HG03571 (cell line): ENCODE measurements around the gene KRTAP4-7.
"Not testable (repeated sequence)": the region's sequence is repeated elsewhere in the genome, so short reads cannot be mapped to it uniquely, and the experiment has no call there.

Experiments
- ATAC-seq: cut with Tn5 transposase; IDR thresholded peaks from one replicate; pipeline ENCODE4 v1.9.1; 2021; ENCODE audit not compliant: unreplicated experiment

The KRTAP4-7 gene

DNA sequence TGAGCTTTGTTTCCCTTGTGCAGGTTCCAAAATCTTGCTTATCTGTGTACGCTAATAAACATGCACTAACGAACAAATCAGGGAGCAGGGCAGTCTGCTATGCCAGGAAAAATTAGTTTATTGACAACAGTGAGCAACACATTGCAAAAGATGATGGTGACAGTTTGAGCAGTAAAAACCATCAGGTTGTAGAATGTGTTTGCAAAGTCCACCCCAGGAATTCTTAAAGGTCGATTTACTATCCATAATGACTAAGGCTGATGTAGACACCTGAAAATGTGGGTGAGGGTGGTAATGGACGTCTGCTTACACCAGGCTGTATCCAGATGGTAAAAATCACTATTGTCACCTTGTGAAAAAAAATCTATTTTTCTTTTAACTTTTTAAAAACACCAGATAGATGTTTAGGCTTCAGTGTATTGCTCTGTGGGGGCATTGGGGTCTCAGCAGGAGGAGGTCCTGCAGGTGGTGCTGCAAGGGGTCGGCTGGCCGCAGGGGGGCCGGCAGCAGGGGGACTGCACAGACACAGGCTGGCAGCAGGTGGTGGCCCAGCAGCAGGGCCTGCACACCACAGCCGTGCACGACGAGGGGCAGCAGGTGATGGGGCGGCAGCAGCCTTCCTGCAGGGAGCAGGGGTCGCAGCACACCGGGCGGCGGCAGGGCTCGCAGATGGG is 18.8 kb upstream of the KRTAP4-7 start:
- not testable (repeated sequence) for ATAC-seq

DNA sequence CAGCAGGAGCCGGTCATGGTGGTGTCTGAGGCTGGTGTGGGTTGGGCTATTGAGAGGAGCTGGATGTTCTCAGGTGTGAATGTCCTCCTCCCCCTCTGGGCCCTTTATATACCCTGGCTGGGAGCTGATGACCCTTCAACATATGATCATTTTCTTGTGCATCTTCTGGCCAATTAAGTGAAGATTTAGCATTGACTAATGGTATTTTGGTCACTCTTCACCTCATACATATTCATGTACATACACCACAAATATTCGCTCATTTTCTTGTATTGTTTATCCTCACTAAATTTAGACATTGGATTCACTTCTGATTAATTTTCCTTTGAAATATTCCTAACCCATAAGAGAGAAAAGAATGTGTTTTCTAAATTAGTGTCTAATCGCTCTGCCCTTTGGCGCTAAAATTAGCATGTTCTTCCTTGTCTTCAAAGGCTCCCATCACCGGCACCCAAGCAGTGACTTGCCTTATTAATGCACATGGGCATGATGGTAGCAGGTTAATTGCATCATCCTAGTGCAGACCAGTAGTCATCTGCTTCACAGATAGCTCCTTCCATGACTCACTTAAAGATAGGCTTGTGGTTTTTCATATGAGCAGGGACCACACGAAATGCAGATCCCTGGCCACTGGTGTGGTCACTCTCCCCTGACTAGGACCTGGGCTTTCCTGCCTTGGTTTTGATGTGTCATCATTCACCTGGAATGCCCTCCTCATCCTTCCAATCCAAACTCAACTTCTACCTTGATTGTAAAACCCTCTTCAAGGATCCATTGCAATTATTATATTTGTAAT is 17.9 kb upstream of the KRTAP4-7 start, which contains the start of gene KRTAP2-4:
Gene KRTAP2-4, minus strand, starts transcription at position 51 of the 796 bp plus-strand sequence. Its CDS starts 34 bp downstream, at position 17.
- ATAC-seq, result no peak

- ATAC-seq, result no peak
Observed at GRCh38 chr17:41067281-41067680, 16.7 kb upstream of the KRTAP4-7 start.

DNA sequence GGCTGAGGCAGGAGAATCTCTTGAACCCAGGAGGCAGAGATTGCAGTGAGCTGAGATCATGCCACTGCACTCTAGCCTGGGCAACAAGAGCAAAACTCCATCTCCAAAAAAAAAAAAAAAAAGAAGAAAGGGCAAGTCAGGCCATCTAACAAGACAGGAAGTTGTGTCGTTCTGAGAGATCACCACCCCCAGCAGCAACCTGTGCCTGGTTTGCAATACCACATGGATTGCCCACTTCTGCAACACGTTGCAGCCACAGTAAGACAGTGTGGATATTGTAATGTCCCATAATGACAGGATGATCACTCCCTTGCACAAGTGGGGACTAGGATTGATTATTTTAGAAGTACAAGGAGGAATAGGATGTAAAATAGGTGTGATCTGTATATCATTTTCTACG is 14.9 kb upstream of the KRTAP4-7 start:
- no peak for ATAC-seq

DNA sequence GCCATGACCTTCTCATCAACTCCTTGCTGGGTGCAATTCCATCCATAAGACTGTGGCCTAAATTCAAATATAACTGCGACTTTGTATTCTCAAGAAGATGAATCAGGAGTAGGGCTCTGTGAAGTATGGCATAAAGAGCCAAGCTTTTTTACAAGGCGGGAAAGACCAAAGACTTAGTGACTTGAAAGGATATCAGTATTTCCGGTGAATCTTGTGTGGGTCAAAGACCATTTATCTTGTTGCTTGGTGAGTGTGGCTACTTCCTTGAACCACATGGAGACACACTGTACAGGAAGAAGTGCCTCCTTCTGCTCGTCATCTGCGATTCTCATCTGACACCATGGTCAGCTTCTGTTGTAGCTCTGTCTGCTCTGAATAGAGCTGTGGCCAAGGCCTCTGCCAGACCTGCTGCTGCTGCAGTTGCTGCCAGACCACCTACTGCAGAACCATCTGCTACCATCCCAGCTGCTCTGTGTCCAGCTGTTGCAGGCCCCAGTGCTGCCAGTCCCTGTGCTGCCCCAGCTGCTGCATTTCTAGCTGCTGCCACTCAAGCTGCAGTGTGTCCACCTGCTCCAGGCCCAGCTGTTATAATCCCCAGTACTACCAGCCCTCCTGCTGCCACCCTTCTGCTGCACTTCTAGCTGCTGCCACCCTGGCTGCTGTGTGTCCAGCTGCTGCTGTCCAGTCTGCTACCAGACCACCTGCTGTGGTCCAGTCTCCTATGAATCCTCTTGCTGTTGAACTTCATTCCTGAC is 12.2 kb upstream of the KRTAP4-7 start:
- ATAC-seq, result no peak

DNA sequence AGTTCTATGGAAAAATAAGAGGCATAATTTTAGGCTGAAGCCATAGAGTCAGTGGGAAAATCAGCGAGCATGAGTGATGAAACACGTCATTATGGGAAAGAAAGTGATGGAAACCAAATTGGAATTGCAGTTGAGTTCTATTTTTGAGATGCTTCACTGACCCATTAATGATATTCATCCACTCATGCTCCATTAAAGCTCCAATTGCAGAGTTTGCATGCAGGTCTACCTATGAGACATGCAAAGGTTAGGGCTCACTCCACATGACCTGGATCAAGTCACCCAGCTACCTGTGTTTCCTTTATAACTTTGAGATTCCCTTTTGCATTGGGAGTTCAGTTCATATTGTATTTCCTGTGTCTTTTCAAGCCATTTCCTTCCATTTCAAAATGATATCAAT is 10.3 kb upstream of the KRTAP4-7 start:
- no peak for ATAC-seq

DNA sequence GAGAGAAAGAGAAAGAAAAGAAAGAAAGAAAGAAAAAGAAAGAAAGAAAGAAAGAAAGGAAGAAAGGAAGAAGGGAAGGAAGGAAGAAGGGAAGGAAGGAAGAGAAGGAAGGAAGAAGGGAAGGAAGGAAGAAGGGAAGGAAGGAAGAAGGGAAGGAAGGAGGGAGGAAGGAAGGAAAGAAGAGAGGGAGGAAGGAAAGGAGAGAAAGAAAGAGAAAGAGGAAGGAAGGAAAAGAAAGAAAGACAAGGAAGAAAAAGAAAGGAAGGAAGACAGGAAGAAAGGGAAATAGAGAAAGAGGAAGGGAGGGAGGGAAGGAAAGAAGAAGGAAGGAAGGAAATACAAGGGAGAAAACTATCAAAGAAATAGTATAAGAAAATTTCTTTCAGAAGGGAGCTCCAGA is 7.2 kb upstream of the KRTAP4-7 start:
- ATAC-seq, result no peak

GRCh38 chr17:41082626-41083025 is 1.3 kb upstream of the KRTAP4-7 start:
- no peak for ATAC-seq

- not testable (repeated sequence) for ATAC-seq
Observed at GRCh38 chr17:41083427-41083826, 523 bp upstream of the KRTAP4-7 start.

DNA sequence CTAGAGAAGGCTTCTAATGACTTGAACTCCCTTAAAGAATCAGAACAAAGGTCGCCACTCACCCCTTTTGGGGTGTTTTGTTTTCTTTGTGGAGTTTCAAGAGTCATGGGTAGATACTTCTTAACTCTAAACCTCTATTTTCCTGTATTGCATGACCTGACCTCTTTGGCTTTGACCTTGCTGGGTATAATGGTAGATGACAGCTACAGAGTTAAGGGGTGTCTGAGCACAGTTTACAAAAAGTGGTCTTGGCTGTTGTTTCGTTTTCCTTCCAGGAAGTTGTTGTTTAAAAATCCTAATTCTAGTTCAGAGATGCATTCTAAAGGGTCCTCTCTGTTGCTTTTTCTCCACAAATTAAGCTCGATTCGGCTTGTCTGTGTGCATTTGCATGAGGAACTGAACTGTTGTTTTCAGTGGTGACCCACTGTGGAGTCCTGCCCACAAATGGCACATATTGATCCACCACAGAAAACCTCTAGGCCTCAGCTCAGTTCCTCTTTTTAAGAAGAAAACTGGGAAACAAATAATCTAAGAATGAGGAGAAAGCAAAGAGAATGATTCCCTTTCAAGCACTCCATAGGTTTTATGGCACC is 4.9 kb downstream of the KRTAP4-7 start:
- ATAC-seq, result not testable (repeated sequence)

DNA sequence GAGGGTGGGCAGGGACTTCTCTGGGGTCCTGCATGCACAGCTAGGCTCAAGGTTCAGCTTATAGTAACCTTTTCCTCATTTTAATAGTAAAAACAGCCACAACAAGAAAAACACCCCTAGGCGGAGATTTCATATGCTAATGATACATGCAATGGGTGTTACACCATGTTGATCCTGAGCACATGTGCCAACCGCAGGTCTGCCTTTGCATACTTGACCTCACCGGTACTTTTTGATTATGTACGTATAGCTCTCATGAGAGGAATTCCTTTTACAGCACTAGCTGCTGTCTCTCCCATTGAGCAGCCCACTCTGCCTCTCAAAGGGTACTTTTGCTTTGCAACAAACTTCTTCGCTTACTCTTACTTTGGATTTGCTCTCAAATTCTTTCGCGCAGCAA is 12.1 kb downstream of the KRTAP4-7 start:
- no peak for ATAC-seq

DNA sequence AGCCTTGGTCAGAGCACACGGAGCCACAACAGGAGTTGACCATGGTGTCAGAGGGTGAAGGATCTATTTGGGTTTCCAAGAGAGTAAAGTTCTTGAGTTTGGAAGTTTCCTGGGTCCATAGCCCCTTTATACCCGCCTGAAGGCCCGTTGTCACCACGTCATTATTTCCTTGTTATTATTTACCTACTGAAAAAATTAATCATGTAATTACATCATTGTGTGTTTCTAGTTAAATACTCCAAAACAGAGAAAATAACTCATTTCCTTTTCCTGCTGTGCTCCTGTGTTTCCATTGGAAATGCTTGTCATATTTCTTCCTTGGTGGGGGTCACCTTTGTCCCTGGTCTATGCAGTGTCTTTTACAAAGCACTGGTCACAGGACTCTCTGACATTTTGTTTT is 14.1 kb downstream of the KRTAP4-7 start, which contains the start of gene KRTAP4-8:
Gene KRTAP4-8, minus strand, starts transcription at position 101 of the 400 bp plus-strand sequence. Its CDS starts 58 bp downstream, at position 43.
- no peak for ATAC-seq

DNA sequence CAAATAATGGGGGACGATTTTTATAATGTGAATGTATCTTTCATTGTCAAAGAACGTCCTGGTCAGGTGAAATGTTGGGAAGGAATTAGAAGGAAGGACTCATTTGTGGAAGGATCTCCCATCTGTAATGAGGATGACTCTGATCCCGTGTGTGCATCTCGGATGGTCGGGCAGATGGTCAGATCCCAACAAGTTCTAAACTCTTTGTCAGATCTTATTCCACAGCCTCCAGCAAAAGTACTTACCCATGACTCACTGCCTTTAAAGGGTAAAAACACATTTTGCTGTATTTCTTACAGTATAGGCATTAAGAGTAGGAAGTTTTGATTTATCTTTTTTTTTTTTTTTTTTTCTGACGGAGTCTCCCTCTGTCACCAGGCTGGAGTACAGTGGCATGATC is 14.5 kb downstream of the KRTAP4-7 start:
- ATAC-seq, result no peak

- not testable (repeated sequence) for ATAC-seq
Observed at GRCh38 chr17:41099682-41100480, 15.9 kb downstream of the KRTAP4-7 start.

DNA sequence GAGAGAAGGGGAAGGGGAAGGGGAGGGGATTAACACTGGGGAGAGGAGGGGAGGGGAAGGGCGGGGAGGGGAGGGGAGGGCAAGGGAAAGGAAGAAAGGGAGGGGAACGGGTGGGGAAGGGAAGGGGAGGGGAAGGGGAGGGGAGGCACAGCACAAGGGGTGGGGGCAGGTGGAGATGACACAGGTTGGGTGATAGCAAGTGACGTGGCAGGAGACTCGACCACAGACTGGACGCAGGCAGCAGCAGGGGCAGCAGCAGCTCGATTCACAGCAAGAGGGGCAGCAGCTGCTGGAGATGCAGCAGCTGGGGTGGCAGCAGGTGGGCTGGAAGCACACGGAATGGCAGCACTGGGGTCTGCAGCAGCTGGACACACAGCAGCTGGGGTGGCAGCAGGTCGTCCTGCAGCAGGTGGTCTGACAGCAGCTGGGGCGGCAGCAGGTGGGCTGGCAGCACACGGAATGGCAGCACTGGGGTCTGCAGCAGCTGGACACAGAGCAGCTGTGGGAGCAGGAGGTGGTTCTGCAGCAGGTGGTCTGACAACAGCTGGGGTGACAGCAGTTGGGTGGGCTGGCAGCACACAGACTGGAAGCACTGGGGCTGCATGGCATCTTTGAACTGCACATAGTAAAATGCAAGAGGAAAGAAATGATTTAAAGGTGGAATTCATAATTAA is 17.8 kb downstream of the KRTAP4-7 start, which contains the start of gene KRTAP4-16:
Gene KRTAP4-16, minus strand, starts transcription at position 624 of the 674 bp plus-strand sequence. Its CDS starts 0 bp downstream, at position 624.
- no peak for ATAC-seq

DNA sequence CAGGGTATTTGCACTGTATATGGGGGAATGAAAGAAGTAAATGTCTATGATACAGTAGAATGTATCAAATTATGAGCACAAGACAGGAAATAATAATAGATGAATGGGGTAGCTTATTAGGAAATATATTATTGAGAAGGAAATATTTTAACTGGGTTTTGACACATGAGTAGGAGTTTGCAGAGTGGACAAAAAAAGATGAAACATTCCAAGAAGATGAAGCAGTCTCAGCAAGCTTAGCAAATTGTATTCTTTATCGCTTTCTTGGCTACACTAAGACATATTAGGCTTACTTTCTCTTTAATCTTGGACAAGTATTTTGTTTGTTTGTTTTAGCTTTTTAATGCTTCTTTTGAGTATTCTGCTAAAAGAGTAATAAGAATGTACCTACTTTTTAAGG is 19.9 kb downstream of the KRTAP4-7 start:
- no peak for ATAC-seq

- ATAC-seq, result not testable (repeated sequence)
Observed at GRCh38 chr17:41104386-41105038, 20.6 kb downstream of the KRTAP4-7 start.

DNA sequence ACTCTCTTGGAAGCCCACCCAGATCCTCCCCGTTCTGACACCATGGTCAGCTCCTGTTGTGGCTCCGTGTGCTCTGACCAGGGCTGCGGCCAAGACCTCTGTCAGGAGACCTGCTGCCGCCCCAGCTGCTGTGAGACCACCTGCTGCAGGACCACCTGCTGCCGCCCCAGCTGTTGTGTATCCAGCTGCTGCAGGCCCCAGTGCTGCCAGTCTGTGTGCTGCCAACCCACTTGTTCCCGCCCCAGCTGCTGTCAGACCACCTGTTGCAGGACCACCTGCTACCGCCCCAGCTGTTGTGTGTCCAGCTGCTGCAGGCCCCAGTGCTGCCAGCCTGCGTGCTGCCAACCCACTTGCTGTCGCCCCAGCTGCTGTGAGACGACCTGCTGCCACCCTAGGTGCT is 21.4 kb downstream of the KRTAP4-7 start, which contains the start of gene KRTAP4-9:
Gene KRTAP4-9, plus strand, starts transcription at position 43 of the 400 bp plus-strand sequence. Its CDS starts 0 bp downstream, at position 43.
- not testable (repeated sequence) for ATAC-seq

- ATAC-seq, result no peak
Observed at GRCh38 chr17:41107941-41108450, 24.0 kb downstream of the KRTAP4-7 start.
